ENCODE results near the gene UCN2.
"Not testable (repeated sequence)": the region's sequence is repeated elsewhere in the genome, so short reads cannot be mapped to it uniquely, and the experiment has no call there.

UCN2 gene

GRCh38 chr3:48548729-48549705 is 14.6 kb downstream of the UCN2 start:
- DNase-seq = peak; percentile 87
- in situ Hi-C loops (cut with MboI; ENCODE audit: low pct_unique_long_range_greater_than_20kb, low sequenced_read_pairs) = no loop called here

GRCh38 chr3:48548126-48548525 is 15.5 kb downstream of the UCN2 start:
- no peak for DNase-seq
- in situ Hi-C loops (cut with MboI; ENCODE audit: low pct_unique_long_range_greater_than_20kb, low sequenced_read_pairs) = no loop called here

GRCh38 chr3:48546203-48546829 is 17.3 kb downstream of the UCN2 start:
- in situ Hi-C loops (cut with MboI; ENCODE audit: low pct_unique_long_range_greater_than_20kb, low sequenced_read_pairs) = no loop called here
- no peak for DNase-seq

- in situ Hi-C loops (cut with MboI; ENCODE audit: low pct_unique_long_range_greater_than_20kb, low sequenced_read_pairs) = no loop called here
- DNase-seq = no peak
These were observed 19.4 kb downstream of the UCN2 start for GRCh38 chr3:48544141-48544540.

GRCh38 chr3:48543271-48543866 is 20.2 kb downstream of the UCN2 start:
- in situ Hi-C loops (cut with MboI; ENCODE audit: low pct_unique_long_range_greater_than_20kb, low sequenced_read_pairs) = no loop called here
- DNase-seq = no peak

- in situ Hi-C loops (cut with MboI; ENCODE audit: low pct_unique_long_range_greater_than_20kb, low sequenced_read_pairs) = no loop called here
- no peak for DNase-seq
These were observed 25.1 kb downstream of the UCN2 start for GRCh38 chr3:48538451-48538850.

- no peak for DNase-seq
- in situ Hi-C loops (cut with MboI; ENCODE audit: low pct_unique_long_range_greater_than_20kb, low sequenced_read_pairs) = no loop called here
These were observed 26.8 kb downstream of the UCN2 start for GRCh38 chr3:48536785-48537184.

GRCh38 chr3:48536116-48536515 is 27.5 kb downstream of the UCN2 start:
- in situ Hi-C loops (cut with MboI; ENCODE audit: low pct_unique_long_range_greater_than_20kb, low sequenced_read_pairs) = no loop called here
- no peak for DNase-seq

- in situ Hi-C loops (cut with MboI; ENCODE audit: low pct_unique_long_range_greater_than_20kb, low sequenced_read_pairs) = no loop called here
- DNase-seq = no peak
These were observed 28.0 kb downstream of the UCN2 start for GRCh38 chr3:48535578-48535977.

GRCh38 chr3:48532977-48533337 is 30.6 kb downstream of the UCN2 start:
- in situ Hi-C loops (cut with MboI; ENCODE audit: low pct_unique_long_range_greater_than_20kb, low sequenced_read_pairs) = no loop called here
- no peak for DNase-seq

- in situ Hi-C loops (cut with MboI; ENCODE audit: low pct_unique_long_range_greater_than_20kb, low sequenced_read_pairs) = no loop called here
- no peak for DNase-seq
These were observed 31.2 kb downstream of the UCN2 start for GRCh38 chr3:48532271-48532976.

GRCh38 chr3:48530701-48531100 is 32.9 kb downstream of the UCN2 start:
- in situ Hi-C loops (cut with MboI; ENCODE audit: low pct_unique_long_range_greater_than_20kb, low sequenced_read_pairs); DNase-seq: not testable (repeated sequence)

- in situ Hi-C loops (cut with MboI; ENCODE audit: low pct_unique_long_range_greater_than_20kb, low sequenced_read_pairs) = no loop called here
- peak; percentile 44 for DNase-seq
These were observed 34.8 kb downstream of the UCN2 start for GRCh38 chr3:48528754-48529153.

- no peak for DNase-seq
- in situ Hi-C loops (cut with MboI; ENCODE audit: low pct_unique_long_range_greater_than_20kb, low sequenced_read_pairs) = no loop called here
These were observed 35.5 kb downstream of the UCN2 start for GRCh38 chr3:48528048-48528447.

GRCh38 chr3:48524970-48525369 is 38.6 kb downstream of the UCN2 start:
- no peak for DNase-seq
- in situ Hi-C loops (cut with MboI; ENCODE audit: low pct_unique_long_range_greater_than_20kb, low sequenced_read_pairs) = no loop called here

GRCh38 chr3:48521635-48522034 is 41.9 kb downstream of the UCN2 start:
- in situ Hi-C loops (cut with MboI; ENCODE audit: low pct_unique_long_range_greater_than_20kb, low sequenced_read_pairs) = no loop called here
- DNase-seq = no peak

GRCh38 chr3:48519277-48519643 is 44.3 kb downstream of the UCN2 start:
- in situ Hi-C loops (cut with MboI; ENCODE audit: low pct_unique_long_range_greater_than_20kb, low sequenced_read_pairs) = no loop called here
- no peak for DNase-seq

GRCh38 chr3:48518638-48519276 is 44.8 kb downstream of the UCN2 start:
- no peak for DNase-seq
- in situ Hi-C loops (cut with MboI; ENCODE audit: low pct_unique_long_range_greater_than_20kb, low sequenced_read_pairs) = no loop called here

GRCh38 chr3:48518069-48518468 is 45.5 kb downstream of the UCN2 start:
- DNase-seq = no peak
- in situ Hi-C loops (cut with MboI; ENCODE audit: low pct_unique_long_range_greater_than_20kb, low sequenced_read_pairs) = no loop called here

All from KBM-7 (cell line).